Measurements from ENCODE around the gene GALP.
"Not testable (repeated sequence)": the region's sequence is repeated elsewhere in the genome, so short reads cannot be mapped to it uniquely, and the experiment has no call there.

The GALP gene

DNA sequence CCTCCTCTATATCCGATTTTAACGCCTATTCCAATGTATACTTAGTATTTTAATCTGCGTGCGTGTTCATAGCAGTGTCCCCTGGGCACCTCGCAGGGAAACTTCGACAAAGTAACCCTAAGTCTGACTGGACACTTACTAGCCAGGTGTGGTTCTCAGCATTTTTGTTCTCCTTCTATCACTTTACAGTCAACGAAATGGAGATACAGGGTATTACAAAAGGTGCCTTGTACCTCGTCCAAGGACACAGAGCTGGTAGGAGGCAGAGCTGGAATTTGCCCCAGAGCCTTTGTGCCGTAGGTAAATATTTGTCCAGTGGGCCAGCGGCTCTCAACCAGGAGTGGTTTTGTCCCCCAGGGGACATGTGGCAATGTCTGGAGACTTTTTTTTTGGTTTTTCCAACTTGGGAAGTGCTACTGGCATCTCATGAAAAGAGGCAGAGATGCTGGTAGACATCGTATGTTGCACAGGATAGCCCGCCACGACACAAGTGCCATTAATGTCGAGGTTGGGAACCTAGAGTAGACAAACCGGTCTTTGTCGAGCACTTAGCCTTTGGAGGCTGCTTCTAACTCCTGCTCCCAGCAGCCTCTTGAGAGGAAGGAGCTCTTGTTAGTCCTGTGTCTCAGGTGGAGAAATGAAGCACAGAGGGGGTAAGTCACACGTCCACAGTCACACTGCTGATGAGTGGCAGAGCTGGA lies 33.6 kb upstream of the GALP start:
- Mint-ChIP-seq H3K36me3 (ENCODE audit: low read depth) (no peaks in the 10 kb centered on the region), H3K4me1 (ENCODE audit: low read depth) (peaks cover 25% of the 10 kb centered on the region), H3K4me3 (peak overlapping the region; percentile 87), H3K27ac (peak overlapping the region; percentile 78), H3K27me3 (ENCODE audit: low read depth) (no peaks in the 10 kb centered on the region), H3K9me3 (no peaks in the 10 kb centered on the region)
- no peak for DNase-seq (ENCODE audit: low spot score)

DNA sequence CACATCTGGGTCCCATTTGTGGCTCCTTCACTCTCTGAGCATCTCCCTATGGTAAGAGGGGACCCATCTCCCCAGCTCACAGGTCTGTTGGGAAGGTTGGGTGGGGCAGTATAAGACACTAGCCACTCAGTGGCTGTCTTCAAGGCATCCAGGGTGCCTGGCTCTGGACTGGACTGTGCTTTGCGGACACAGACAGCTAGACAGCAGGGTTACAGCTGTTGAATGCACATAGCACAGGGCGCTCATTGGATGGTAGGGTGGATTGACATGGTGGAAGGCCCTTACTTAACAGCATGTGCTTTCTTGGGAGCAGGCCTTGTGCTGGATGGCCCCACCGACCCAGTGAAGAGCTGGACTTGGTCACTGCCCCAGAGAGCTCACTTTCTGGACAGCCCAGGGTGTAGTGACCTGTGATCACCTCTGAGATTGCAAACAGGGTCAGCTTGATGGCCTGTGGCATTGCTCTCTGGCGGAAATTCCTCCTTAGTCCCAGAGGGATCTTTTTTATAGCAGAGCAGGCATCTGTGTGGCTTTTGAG lies 32.8 kb upstream of the GALP start:
- DNase-seq (ENCODE audit: low spot score): no peak
- Mint-ChIP-seq H3K4me3 (peak overlapping the region; percentile 15), H3K27ac (no peak overlapping the region), H3K27me3 (ENCODE audit: low read depth) (no peaks in the 10 kb centered on the region), H3K36me3 (ENCODE audit: low read depth) (peaks cover under 1% of the 10 kb centered on the region), H3K9me3 (no peaks in the 10 kb centered on the region), H3K4me1 (ENCODE audit: low read depth) (peaks cover 25% of the 10 kb centered on the region)

DNA sequence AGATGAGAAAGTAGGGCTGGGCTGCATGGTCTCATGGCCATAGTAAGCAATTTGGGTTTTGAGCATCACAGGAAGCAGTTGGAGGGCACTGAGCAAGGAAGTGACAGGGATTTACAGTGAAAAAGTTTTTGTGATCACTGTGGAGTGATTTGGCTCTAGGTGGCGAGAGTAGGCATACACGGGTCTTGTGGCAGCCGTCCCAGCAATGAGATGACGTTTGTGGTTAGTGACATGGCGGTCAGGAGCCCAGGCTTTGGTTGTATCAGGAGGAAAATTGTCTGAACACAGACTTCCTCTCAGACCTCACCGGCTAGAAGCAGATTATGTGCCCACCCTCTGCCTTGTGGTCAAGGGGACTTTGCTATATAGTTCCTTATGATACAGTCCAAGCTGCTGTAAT lies 31.4 kb upstream of the GALP start:
- DNase-seq (ENCODE audit: low spot score): no peak
- no peaks in the 10 kb centered on the region for H3K9me3 Mint-ChIP-seq
- peaks cover 8% of the 10 kb centered on the region for H3K36me3 Mint-ChIP-seq (ENCODE audit: low read depth)
- no peaks in the 10 kb centered on the region for H3K27me3 Mint-ChIP-seq (ENCODE audit: low read depth)
- no peak overlapping the region for H3K27ac Mint-ChIP-seq
- no peak overlapping the region for H3K4me3 Mint-ChIP-seq
- H3K4me1 Mint-ChIP-seq (ENCODE audit: low read depth): peaks cover 25% of the 10 kb centered on the region

DNA sequence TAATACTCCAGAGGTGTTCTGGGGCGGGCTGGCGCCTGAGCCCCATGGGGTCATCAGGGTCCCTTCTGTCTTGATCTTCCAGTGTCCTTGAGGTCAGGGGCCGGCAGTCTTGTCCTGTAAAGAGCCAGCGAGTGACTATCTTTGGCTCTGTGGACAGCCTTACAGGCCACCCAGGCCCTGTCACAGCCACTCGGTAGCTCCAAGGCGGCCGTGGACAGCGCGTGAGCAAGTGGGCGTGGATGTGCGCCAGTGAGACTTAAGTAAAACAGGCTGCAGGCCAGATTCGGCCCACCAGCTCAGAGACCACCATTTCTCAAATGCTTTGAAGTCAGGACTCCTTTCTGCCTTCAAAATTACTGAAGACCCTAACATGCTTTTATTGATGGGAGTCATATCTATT lies 31.0 kb upstream of the GALP start:
- Mint-ChIP-seq H3K4me1 (ENCODE audit: low read depth) (peaks cover 21% of the 10 kb centered on the region), H3K9me3 (no peaks in the 10 kb centered on the region), H3K27me3 (ENCODE audit: low read depth) (no peaks in the 10 kb centered on the region), H3K27ac (no peak overlapping the region), H3K36me3 (ENCODE audit: low read depth) (peaks cover 11% of the 10 kb centered on the region), H3K4me3 (no peak overlapping the region)
- DNase-seq (ENCODE audit: low spot score): no peak

DNA sequence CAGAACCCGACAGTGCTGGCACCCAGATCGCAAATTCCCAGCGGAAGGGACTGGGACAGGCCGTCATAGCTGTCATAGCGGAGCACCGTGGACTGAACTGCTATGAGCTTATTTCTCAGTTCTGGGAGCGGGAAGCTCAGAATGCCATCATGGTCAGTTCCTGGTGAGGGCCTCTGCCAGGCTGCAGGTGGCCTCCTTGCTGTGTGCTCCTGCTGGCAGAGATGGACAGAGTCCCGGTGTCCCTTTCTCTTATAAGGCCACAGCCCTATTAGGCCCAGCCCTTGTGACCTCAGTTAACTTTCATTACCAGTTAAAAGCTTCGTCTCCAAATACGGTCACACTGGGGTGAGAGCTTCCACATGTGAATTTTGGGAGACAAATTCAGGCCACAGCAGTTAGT lies 30.1 kb upstream of the GALP start:
- Mint-ChIP-seq H3K27me3 (ENCODE audit: low read depth) (no peaks in the 10 kb centered on the region), H3K4me1 (ENCODE audit: low read depth) (peaks cover 17% of the 10 kb centered on the region), H3K36me3 (ENCODE audit: low read depth) (peaks cover 17% of the 10 kb centered on the region), H3K27ac (no peak overlapping the region), H3K4me3 (no peak overlapping the region), H3K9me3 (no peaks in the 10 kb centered on the region)
- DNase-seq (ENCODE audit: low spot score): no peak

DNA sequence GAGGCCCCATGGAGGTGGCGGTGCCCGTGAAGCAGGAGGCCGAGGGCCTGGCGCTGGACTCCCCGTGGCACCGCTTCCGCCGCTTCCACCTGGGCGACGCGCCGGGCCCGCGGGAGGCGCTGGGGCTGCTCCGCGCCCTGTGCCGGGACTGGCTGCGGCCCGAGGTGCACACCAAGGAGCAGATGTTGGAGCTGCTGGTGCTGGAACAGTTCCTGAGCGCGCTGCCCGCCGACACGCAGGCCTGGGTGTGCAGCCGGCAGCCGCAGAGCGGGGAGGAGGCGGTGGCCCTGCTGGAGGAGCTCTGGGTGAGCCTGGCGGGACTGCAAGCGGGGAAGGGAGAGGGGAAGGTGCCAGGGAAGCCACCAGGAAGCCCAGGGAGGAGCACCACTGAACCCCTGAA lies 28.9 kb upstream of the GALP start:
- DNase-seq (ENCODE audit: low spot score): no peak
- Mint-ChIP-seq H3K27ac (no peak overlapping the region), H3K27me3 (ENCODE audit: low read depth) (no peaks in the 10 kb centered on the region)

DNA sequence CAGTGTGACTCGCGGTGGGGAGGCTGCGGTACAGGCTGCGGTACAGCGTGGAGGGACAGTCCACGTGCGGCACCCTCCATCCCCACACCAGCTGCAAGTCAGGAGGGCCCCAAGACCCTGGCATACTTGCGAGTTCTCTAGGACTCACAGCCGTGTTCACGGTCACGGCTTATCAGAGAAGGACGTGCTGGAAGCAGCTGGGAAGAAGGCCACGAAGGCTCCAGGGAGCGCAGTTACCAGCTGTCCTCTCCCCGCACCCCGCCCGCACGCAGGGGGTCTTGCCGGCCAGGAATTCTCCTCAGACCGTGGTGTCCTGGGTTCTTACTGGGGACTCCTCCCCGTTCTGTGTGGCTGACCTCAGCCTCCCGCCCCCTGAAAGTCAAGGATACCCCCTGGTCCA lies 28.5 kb upstream of the GALP start:
- DNase-seq (ENCODE audit: low spot score): no peak
- Mint-ChIP-seq H3K9me3 (no peaks in the 10 kb centered on the region), H3K4me1 (ENCODE audit: low read depth) (peaks cover 11% of the 10 kb centered on the region), H3K27ac (no peak overlapping the region), H3K4me3 (no peak overlapping the region), H3K36me3 (ENCODE audit: low read depth) (peaks cover 17% of the 10 kb centered on the region), H3K27me3 (ENCODE audit: low read depth) (no peaks in the 10 kb centered on the region)

More for the DNA sequence above, 28.9 kb upstream of the GALP start:
- Mint-ChIP-seq H3K4me3 (no peak overlapping the region), H3K4me1 (ENCODE audit: low read depth) (peaks cover 14% of the 10 kb centered on the region), H3K9me3 (no peaks in the 10 kb centered on the region), H3K36me3 (ENCODE audit: low read depth) (peaks cover 17% of the 10 kb centered on the region)

DNA sequence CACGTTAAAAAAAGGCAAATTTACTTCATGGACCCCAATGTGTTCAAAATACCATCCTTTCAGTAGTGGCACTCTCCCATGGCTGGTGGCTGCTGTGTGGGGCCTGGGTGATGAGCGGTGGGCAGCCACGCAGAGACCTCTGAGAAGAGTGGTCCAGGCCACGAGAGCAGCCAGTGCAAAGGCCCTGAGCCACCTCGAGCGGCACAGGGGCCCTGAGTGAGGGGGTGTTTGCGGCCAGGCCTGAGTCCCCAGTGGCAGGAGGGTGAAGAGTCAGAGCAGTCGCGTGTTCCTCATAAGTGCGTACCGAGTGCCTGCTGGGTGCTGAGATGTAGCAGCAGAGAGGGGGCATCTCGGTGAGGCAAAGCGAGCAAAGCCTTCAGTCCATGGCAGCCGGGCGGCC lies 27.7 kb upstream of the GALP start:
- Mint-ChIP-seq H3K27ac (no peak overlapping the region), H3K4me3 (no peak overlapping the region), H3K27me3 (ENCODE audit: low read depth) (no peaks in the 10 kb centered on the region), H3K9me3 (no peaks in the 10 kb centered on the region), H3K36me3 (ENCODE audit: low read depth) (peaks cover 17% of the 10 kb centered on the region), H3K4me1 (ENCODE audit: low read depth) (peaks cover 8% of the 10 kb centered on the region)
- no peak for DNase-seq (ENCODE audit: low spot score)

DNA sequence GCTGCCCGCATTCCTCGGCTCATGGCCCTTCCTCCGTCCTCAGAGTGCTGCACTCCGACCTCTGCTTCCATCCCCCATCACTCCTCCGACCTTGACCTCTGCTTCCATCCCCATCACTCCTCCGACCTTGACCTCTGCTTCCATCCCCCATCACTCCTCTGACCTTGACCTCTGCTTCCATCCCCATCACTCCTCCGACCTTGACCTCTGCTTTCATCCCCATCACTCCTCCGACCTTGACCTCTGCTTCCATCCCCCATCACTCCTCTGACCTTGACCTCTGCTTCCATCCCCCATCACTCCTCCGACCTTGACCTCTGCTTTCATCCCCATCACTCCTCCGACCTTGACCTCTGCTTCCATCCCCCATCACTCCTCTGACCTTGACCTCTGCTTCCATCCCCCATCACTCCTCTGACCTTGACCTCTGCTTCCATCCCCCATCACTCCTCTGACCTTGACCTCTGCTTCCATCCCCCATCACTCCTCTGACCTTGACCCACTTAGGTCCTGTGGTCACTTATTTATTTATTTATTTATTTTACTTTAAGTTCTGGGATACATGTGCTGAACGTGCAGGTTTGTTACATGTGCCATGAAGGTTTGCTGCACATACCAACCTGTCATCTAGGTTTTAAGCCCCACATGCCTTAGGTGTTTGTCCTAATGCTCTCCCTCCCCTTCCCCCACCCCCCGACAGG lies 26.7 kb upstream of the GALP start:
- not testable (repeated sequence) for DNase-seq (ENCODE audit: low spot score); H3K9me3 Mint-ChIP-seq; H3K27me3 Mint-ChIP-seq (ENCODE audit: low read depth); H3K27ac Mint-ChIP-seq; H3K4me3 Mint-ChIP-seq
- peaks cover 11% of the 10 kb centered on the region for H3K4me1 Mint-ChIP-seq (ENCODE audit: low read depth)
- H3K36me3 Mint-ChIP-seq (ENCODE audit: low read depth): peaks cover 21% of the 10 kb centered on the region

DNA sequence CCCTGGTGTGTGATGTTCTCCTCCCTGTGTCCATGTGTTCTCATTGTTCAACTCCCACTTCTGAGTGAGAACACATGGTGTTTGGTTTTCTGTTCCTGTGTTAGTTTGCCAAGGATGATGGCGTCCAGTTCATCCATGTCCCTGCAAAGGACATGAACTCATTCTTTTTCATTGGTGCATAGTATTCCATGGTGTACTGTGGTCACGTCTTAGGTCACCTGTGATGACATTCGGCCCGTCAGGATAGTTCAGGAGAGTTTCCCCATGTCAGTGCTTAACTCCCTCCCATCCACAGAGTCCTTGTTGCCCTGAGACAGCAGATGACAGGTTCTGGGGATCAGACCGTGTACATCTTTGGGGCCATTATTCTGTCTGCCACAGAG lies 26.2 kb upstream of the GALP start:
- Mint-ChIP-seq H3K36me3 (ENCODE audit: low read depth) (peaks cover 21% of the 10 kb centered on the region), H3K4me3 (no peak overlapping the region), H3K27ac (no peak overlapping the region), H3K4me1 (ENCODE audit: low read depth) (peaks cover 6% of the 10 kb centered on the region), H3K27me3 (ENCODE audit: low read depth) (no peaks in the 10 kb centered on the region), H3K9me3 (no peaks in the 10 kb centered on the region)
- no peak for DNase-seq (ENCODE audit: low spot score)

DNA sequence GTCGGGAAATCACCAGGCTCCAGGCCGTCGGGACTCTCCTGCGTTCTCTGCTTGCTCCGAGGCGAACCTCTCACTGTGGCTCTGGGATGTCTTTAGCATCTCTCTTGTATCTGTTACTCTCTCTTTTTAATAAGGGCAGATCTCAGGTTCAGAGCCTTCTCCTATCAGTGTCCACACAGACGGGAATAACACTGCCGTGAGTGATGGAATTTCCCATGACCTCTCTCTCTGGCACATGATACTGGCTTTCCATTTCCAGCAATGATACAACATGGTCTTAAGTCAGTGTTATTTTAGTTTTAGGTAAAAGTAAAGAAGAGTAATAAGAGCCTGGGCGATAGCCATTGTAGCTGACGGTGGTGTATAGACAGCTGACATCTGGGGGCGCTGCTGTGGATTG lies 25.4 kb upstream of the GALP start:
- DNase-seq (ENCODE audit: low spot score): no peak
- peaks cover 21% of the 10 kb centered on the region for H3K36me3 Mint-ChIP-seq (ENCODE audit: low read depth)
- no peak overlapping the region for H3K27ac Mint-ChIP-seq
- H3K4me3 Mint-ChIP-seq: no peak overlapping the region
- no peaks in the 10 kb centered on the region for H3K9me3 Mint-ChIP-seq
- H3K4me1 Mint-ChIP-seq (ENCODE audit: low read depth): peaks cover 6% of the 10 kb centered on the region
- no peaks in the 10 kb centered on the region for H3K27me3 Mint-ChIP-seq (ENCODE audit: low read depth)

DNA sequence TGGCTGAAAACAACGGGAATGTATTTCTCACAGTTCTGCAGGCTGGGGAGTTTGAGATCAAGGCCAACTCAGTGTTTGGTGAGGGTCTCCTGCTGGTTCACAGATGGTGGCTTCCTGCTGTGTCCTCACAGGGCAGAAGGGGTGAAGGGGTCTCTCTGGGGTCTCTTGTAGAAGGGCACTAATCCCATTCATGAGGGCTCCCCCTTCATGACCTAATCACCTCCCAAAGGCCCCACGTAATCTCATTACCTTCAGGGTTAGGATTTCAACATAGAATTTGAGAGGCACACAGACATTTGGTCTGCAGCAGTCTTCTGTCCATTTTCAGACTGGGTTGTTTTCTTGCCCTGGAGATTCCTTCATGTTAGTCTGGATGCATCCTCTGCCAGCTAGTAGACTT lies 23.2 kb upstream of the GALP start:
- Mint-ChIP-seq H3K9me3 (no peaks in the 10 kb centered on the region), H3K27ac (no peak overlapping the region), H3K36me3 (ENCODE audit: low read depth) (peaks cover 22% of the 10 kb centered on the region), H3K27me3 (ENCODE audit: low read depth) (no peaks in the 10 kb centered on the region), H3K4me1 (ENCODE audit: low read depth) (peaks cover 6% of the 10 kb centered on the region), H3K4me3 (no peak overlapping the region)
- no peak for DNase-seq (ENCODE audit: low spot score)

DNA sequence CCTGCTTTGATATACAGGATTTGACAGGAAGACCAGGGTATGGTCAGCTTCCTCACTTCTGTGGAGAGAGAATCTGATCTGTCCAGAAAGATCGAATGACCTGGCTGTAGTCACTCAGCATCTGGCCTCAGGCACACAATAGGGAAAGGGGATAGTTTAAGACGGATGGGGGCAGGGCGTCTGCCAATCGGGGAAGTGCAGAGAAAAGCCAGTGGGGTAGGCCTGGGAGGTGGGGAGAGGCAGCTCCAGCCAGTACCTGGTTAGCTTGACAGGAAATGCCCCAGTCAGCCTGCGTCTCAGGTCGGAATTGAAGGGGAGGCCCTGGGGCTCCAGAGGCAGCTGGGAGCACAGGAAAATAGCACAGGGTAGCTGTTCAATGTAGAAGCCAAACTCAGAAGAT lies 22.3 kb upstream of the GALP start:
- peaks cover 18% of the 10 kb centered on the region for H3K36me3 Mint-ChIP-seq (ENCODE audit: low read depth)
- H3K4me3 Mint-ChIP-seq: no peak overlapping the region
- peaks cover 6% of the 10 kb centered on the region for H3K4me1 Mint-ChIP-seq (ENCODE audit: low read depth)

DNA sequence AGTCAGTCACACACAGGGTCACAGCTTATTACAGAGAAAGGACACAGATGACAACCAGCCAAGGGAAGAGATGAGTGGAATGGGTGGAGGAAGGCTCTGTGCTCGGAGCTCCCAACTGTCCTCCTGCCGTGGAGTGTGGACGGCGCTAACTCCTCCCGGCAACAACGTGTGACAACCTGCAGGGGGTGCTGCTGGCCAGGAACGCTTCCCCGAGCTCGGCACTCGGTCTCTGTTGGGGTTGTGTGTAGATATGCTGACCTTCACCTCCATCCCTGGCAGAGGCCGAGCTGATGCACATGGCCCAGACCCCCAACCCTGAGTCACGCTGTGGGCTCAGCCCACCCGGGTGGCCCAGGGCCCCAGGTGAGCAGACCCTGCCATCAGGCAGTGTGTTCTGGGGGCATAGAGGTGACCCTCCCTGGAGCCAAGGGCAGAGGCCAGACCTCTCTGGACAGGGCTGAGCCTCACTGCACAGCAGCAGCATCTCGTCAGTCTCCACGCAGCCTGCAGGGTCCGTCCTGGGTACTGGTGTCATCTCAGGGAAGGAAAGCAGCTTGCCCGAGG lies 20.6 kb upstream of the GALP start:
- Mint-ChIP-seq H3K36me3 (ENCODE audit: low read depth) (peaks cover 18% of the 10 kb centered on the region), H3K27ac (no peak overlapping the region)
- no peak for DNase-seq (ENCODE audit: low spot score)

More for the DNA sequence above, 22.3 kb upstream of the GALP start:
- DNase-seq (ENCODE audit: low spot score): no peak
- H3K27me3 Mint-ChIP-seq (ENCODE audit: low read depth): no peaks in the 10 kb centered on the region
- H3K9me3 Mint-ChIP-seq: no peaks in the 10 kb centered on the region
- peak overlapping the region; percentile 13 for H3K27ac Mint-ChIP-seq

More for the DNA sequence above, 20.6 kb upstream of the GALP start:
- Mint-ChIP-seq H3K27me3 (ENCODE audit: low read depth) (no peaks in the 10 kb centered on the region), H3K4me3 (no peak overlapping the region), H3K4me1 (ENCODE audit: low read depth) (peaks cover 6% of the 10 kb centered on the region), H3K9me3 (no peaks in the 10 kb centered on the region)
